BLaER1 treated with 17β-estradiol and CSF1 and Interleukin-3, amounts not matched to agents 10 nM and 100 nM (cell line): ENCODE results near the gene IRF4.

Experiments used
- H3K27ac ChIP-seq, 11 experiments: shearing (Covaris generic); formaldehyde crosslinking; 2 replicates each; pipeline ENCODE4 v1.8.1; 2022
- H3K27me3 ChIP-seq, 11 experiments: shearing (Covaris generic); formaldehyde crosslinking; 2 replicates each; pipeline ENCODE4 v1.8.1; 2022
- H3K36me3 ChIP-seq, 11 experiments: shearing (Covaris generic); formaldehyde crosslinking; 2 replicates each; pipeline ENCODE4 v1.8.1; 2022
- H3K4me1 ChIP-seq, 10 experiments: shearing (Covaris generic); formaldehyde crosslinking; 2 replicates each; pipeline ENCODE4 v1.8.1; 2022
- H3K4me2 ChIP-seq, 11 experiments: shearing (Covaris generic); formaldehyde crosslinking; 2 replicates each; pipeline ENCODE4 v1.8.1; 2022
- H3K4me3 ChIP-seq, 10 experiments: shearing (Covaris generic); formaldehyde crosslinking; 2 replicates each; pipeline ENCODE4 v1.8.1; 2022
- H3K9ac ChIP-seq, 11 experiments: shearing (Covaris generic); formaldehyde crosslinking; 2 replicates each; pipeline ENCODE4 v1.8.1; 2022
- H3K9me3 ChIP-seq, 11 experiments: shearing (Covaris generic); formaldehyde crosslinking; replicated peaks in 1 of 11; 2 replicates each; pipeline ENCODE4 v1.8.1; 2022
- H4K20me1 ChIP-seq, 11 experiments: shearing (Covaris generic); formaldehyde crosslinking; 2 replicates each; pipeline ENCODE4 v1.8.1; 2022
- Cebpa-rat ChIP-seq, 11 experiments: shearing (Covaris generic); IDR thresholded peaks; 2 replicates each; pipeline ENCODE4 v1.8.1; 2022

IRF4 gene

GRCh38 chr6:403659-404655 lies 12.4 kb downstream of the IRF4 start:
- peaks cover 19 to 99% (median 87%) of the 10 kb centered on the region in 11 experiments for H3K36me3 ChIP-seq
- H3K27ac ChIP-seq = peak overlapping the region in 6 of 11 experiments; percentile 46 to 72 (median 62); a peak in 10 of 22 replicates
- peaks cover 45 to 96% (median 81%) of the 10 kb centered on the region in 10 experiments for H3K4me1 ChIP-seq
- no peak for TF ChIP-seq Cebpa-rat (IDR thresholded peaks at IDR 0.05)
- H3K9ac ChIP-seq = peak overlapping the region in 8 of 11 experiments; percentile 6 to 66 (median 44); a peak in 12 of 22 replicates
- peak overlapping the region; percentile 49 to 92 (median 84) for H3K4me2 ChIP-seq
- peaks cover 0 to 17% (median 0%) of the 10 kb centered on the region in 11 experiments; a peak in 4 of 22 replicates for H3K9me3 ChIP-seq
- peaks cover 0 to 76% (median 35%) of the 10 kb centered on the region in 11 experiments; a peak in 13 of 22 replicates for H4K20me1 ChIP-seq
- H3K27me3 ChIP-seq = peaks cover 0 to 21% (median 0%) of the 10 kb centered on the region in 11 experiments; a peak in 4 of 22 replicates
- H3K4me3 ChIP-seq = peak overlapping the region in 5 of 10 experiments; percentile 4 to 46 (median 29); a peak in 9 of 20 replicates

- peak overlapping the region in 9 of 11 experiments; percentile 11 to 72 (median 48); a peak in 17 of 22 replicates for H3K27ac ChIP-seq
- peaks cover 44 to 87% (median 72%) of the 10 kb centered on the region in 10 experiments for H3K4me1 ChIP-seq
- peaks cover 0 to 21% (median 0%) of the 10 kb centered on the region in 11 experiments; a peak in 4 of 22 replicates for H3K27me3 ChIP-seq
- peak overlapping the region; percentile 49 to 92 (median 84) for H3K4me2 ChIP-seq
- TF ChIP-seq Cebpa-rat (IDR thresholded peaks at IDR 0.05) = no peak
- peak overlapping the region in 8 of 11 experiments; percentile 6 to 66 (median 44); a peak in 13 of 22 replicates for H3K9ac ChIP-seq
- peaks cover 0 to 67% (median 34%) of the 10 kb centered on the region in 11 experiments; a peak in 13 of 22 replicates for H4K20me1 ChIP-seq
- peaks cover 0 to 17% (median 0%) of the 10 kb centered on the region in 11 experiments; a peak in 4 of 22 replicates for H3K9me3 ChIP-seq
- peak overlapping the region in 5 of 10 experiments; percentile 26 to 46 (median 29); a peak in 9 of 20 replicates for H3K4me3 ChIP-seq
- H3K36me3 ChIP-seq = peaks cover 17 to 100% (median 87%) of the 10 kb centered on the region in 11 experiments
Measured at GRCh38 chr6:404685-405423, 13.3 kb downstream of the IRF4 start.

GRCh38 chr6:408148-408547 lies 16.6 kb downstream of the IRF4 start:
- Histone ChIP-seq H3K4me2 (peak overlapping the region in 8 of 11 experiments; percentile 8 to 64 (median 46); a peak in 15 of 22 replicates), H3K9ac (no peak overlapping the region), H3K4me1 (peaks cover 34 to 54% (median 43%) of the 10 kb centered on the region in 10 experiments)

GRCh38 chr6:408599-409102 lies 17.1 kb downstream of the IRF4 start:
- TF ChIP-seq Cebpa-rat (IDR thresholded peaks at IDR 0.05) = no peak
- Histone ChIP-seq H4K20me1 (peaks cover 0 to 31% (median 9%) of the 10 kb centered on the region in 11 experiments; a peak in 12 of 22 replicates), H3K9me3 (peaks cover 0 to 17% (median 5%) of the 10 kb centered on the region in 11 experiments; a peak in 7 of 22 replicates), H3K4me3 (no peak overlapping the region), H3K4me1 (peaks cover 29 to 49% (median 38%) of the 10 kb centered on the region in 10 experiments), H3K36me3 (peaks cover 9 to 96% (median 74%) of the 10 kb centered on the region in 11 experiments), H3K9ac (no peak overlapping the region), H3K27me3 (peaks cover 0 to 8% (median 0%) of the 10 kb centered on the region in 11 experiments; a peak in 2 of 22 replicates), H3K27ac (peak overlapping the region in 2 of 11 experiments; percentile 4 to 70; a peak in 4 of 22 replicates), H3K4me2 (peak overlapping the region in 7 of 11 experiments; percentile 13 to 64 (median 49); a peak in 11 of 22 replicates)

More at GRCh38 chr6:408148-408547, 16.6 kb downstream of the IRF4 start:
- Histone ChIP-seq H3K4me3 (no peak overlapping the region), H3K36me3 (peaks cover 9 to 98% (median 77%) of the 10 kb centered on the region in 11 experiments), H4K20me1 (peaks cover 0 to 36% (median 14%) of the 10 kb centered on the region in 11 experiments; a peak in 13 of 22 replicates), H3K9me3 (peaks cover 0 to 17% (median under 1%) of the 10 kb centered on the region in 11 experiments; a peak in 5 of 22 replicates), H3K27me3 (peaks cover 0 to 8% (median 0%) of the 10 kb centered on the region in 11 experiments; a peak in 2 of 22 replicates), H3K27ac (peak overlapping the region in 2 of 11 experiments; percentile 4 to 70; a peak in 4 of 22 replicates)
- TF ChIP-seq Cebpa-rat (IDR thresholded peaks at IDR 0.05) = no peak

GRCh38 chr6:409370-409972 lies 17.9 kb downstream of the IRF4 start:
- Histone ChIP-seq H3K36me3 (peaks cover 9 to 92% (median 74%) of the 10 kb centered on the region in 11 experiments), H4K20me1 (peaks cover 0 to 23% (median under 1%) of the 10 kb centered on the region in 11 experiments; a peak in 11 of 22 replicates), H3K4me1 (peaks cover 21 to 41% (median 30%) of the 10 kb centered on the region in 10 experiments), H3K27me3 (peaks cover 0 to 4% (median 0%) of the 10 kb centered on the region in 11 experiments; a peak in 1 of 22 replicates), H3K4me3 (no peak overlapping the region), H3K27ac (no peak overlapping the region), H3K4me2 (peak overlapping the region in 1 of 11 experiments; percentile 49; a peak in 2 of 22 replicates), H3K9me3 (peaks cover 3 to 19% (median 13%) of the 10 kb centered on the region in 11 experiments), H3K9ac (no peak overlapping the region)
- TF ChIP-seq Cebpa-rat (IDR thresholded peaks at IDR 0.05) = no peak

GRCh38 chr6:410555-411395 lies 19.2 kb downstream of the IRF4 start:
- no peak for TF ChIP-seq Cebpa-rat (IDR thresholded peaks at IDR 0.05)
- Histone ChIP-seq H3K4me3 (no peak overlapping the region), H3K4me2 (no peak overlapping the region), H3K27ac (no peak overlapping the region), H3K27me3 (no peaks in the 10 kb centered on the region), H4K20me1 (peaks cover 0 to 11% (median 0%) of the 10 kb centered on the region in 11 experiments; a peak in 4 of 22 replicates), H3K4me1 (peaks cover 8 to 28% (median 19%) of the 10 kb centered on the region in 10 experiments), H3K36me3 (peaks cover 3 to 92% (median 66%) of the 10 kb centered on the region in 11 experiments), H3K9me3 (peaks cover 16 to 32% (median 20%) of the 10 kb centered on the region in 11 experiments), H3K9ac (no peak overlapping the region)
